Panc1 (cell line): ENCODE measurements around the gene ORC3.

Experiments
- POLR2AphosphoS5 ChIP-seq: IDR thresholded peaks from 2 replicates; pipeline ENCODE4 v1.6.1; 2012; ENCODE audit warnings: mild to moderate bottlenecking, low read depth, low read length, moderate library complexity
- TF ChIP-seq, protein P1 (sequence below): fragments of 450-650 bp; IDR thresholded peaks from 2 replicates; pipeline ENCODE4 v1.5.1; 2017; ENCODE audit warnings: mild to moderate bottlenecking

DNA sequence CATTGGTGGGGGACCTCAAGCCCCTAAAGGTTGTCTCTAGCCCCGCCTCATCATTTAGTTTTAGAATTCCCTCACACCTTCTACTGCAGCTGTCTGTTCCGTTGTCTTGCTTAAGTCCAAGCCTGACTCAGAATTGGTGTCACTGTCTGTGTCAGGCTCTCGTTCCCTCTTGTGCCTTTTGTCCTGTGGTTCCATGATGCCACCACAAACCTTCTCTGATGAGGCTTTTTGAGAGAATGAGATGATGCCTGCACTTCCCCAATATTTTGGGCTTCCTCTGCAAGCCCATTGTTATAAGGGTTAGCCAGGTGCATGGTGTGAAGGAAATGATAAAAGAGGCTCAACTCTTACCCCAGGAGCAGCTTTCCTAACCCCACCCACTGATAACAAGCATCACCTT, 120.2 kb downstream of the ORC3 start:
- TF ChIP-seq, protein P1, sequence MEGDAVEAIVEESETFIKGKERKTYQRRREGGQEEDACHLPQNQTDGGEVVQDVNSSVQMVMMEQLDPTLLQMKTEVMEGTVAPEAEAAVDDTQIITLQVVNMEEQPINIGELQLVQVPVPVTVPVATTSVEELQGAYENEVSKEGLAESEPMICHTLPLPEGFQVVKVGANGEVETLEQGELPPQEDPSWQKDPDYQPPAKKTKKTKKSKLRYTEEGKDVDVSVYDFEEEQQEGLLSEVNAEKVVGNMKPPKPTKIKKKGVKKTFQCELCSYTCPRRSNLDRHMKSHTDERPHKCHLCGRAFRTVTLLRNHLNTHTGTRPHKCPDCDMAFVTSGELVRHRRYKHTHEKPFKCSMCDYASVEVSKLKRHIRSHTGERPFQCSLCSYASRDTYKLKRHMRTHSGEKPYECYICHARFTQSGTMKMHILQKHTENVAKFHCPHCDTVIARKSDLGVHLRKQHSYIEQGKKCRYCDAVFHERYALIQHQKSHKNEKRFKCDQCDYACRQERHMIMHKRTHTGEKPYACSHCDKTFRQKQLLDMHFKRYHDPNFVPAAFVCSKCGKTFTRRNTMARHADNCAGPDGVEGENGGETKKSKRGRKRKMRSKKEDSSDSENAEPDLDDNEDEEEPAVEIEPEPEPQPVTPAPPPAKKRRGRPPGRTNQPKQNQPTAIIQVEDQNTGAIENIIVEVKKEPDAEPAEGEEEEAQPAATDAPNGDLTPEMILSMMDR, result no peak
- TF ChIP-seq POLR2AphosphoS5, result no peak
